Left hindlimb (tissue), 1 donor: Measurements from ENCODE around the gene MEF2D.

Source experiments
- DNase-seq: peaks from one replicate; pipeline ENCODE4 v3.0.0-alpha.2; 2018

Gene MEF2D

DNA sequence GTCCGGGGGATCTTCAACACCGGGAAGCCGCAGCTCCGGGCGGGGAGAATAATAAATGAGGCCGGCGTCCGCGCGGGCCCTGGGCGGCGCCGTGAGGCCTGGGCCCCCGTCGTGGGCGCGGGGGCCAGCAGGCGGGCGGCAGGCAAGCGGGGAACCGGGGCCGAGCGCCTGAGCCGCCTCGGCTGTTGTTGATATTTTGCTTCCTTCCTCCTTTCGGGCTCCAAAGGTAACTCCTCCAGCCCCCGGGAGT, at the start of gene MEF2D:
Gene MEF2D (minus strand): TSS at position 233 of the 250 bp plus-strand sequence. CDS start 17,483 bp downstream, outside the sequence.
- no peak for DNase-seq

DNA sequence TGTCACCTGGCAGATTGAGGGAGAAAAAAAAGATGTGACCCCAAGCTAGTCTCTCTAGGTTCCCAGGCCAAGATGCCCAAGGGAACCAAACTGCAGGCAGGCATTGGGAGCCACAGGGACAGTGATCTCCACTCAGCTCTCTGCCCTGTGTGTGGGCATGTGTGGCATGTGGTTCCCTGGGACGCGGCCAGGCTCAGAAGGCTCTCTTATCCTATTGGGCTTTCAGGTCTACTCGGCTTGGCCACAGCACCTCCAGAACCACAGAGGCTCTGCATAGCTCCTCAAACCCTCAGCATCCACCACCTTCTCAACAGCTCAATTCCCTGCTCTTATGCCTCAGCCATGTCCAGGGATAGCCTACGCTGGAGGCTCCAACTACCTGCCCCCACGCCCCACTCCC, 49.8 kb upstream of the MEF2D start:
- no peak for DNase-seq

DNA sequence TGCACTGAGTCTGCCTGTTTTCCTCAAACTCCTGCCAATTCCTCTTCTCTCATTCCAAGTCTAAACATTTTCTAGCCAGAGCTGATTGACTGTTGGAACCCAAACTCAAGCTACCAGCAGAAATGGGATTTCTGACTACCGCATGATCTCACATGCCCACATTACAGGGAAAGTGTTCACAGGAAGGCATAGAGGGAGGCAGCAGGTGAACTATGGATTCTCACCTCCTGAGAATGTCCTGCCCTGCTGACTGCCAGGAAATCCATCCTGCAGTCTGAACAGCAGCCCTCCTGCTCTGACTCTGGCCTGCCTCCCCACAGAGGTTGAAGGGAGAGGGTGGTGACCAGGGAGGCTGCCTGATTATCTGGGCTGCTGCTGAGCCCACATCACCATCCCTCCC, 49.3 kb upstream of the MEF2D start:
- no peak for DNase-seq

DNA sequence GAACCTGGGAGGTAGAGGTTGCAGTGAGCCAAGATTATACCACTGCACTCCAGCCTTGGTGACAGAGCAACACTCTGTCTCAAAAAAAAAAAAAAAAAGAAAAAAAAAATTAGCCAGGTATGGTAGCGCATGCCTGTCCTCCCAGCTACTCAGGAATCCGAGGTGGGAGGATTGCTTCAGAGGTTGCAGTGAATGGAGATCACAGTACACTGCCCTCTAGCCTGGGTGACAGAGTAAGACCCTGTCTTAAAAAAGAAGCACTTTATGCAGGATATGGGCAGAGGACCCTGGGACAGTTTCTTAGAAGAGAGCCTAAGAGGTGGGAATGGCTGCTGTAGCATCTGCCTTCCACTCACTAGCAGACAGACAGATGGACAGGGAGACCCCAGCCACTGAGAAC, 48.8 kb upstream of the MEF2D start:
- no peak for DNase-seq

DNA sequence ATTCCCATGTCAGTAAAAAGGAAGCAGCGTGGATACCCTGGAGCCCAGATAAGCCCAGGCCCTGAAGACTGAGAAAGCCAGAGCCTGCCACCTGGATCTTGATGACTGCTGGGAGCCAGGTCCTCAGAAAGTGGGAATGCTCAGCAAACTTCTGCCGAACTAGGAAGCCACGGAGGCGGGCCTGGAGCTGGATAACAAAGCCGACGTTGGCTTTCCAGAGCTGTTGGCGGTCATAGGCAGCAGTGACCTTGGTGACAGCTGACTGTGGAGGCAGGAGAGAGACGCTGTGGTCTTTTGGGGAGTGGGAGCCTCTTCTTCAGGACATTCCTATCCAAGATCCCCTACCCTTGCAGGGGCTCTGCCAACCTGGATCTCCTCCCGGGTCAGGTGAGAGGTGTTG, 47.4 kb upstream of the MEF2D start:
- no peak for DNase-seq

DNA sequence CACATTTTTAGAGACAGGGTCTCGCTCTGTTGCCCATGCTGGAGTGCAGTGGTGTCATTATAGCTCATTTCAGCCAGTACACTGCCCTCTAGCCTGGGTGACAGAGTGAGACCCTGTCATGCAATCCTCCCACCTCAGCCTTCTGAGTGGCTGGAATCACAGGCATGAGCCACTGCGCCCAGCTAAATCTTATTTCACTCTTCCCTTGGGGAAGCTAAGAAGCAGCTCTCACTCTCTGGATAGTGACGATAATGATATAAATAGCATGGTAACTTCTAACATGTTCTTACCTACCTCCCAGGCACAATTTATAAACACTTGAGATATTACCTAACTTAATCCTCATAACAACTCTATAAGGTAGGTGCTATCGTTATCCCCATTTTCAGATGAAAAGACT, 46.9 kb upstream of the MEF2D start:
- DNase-seq: no peak

DNA sequence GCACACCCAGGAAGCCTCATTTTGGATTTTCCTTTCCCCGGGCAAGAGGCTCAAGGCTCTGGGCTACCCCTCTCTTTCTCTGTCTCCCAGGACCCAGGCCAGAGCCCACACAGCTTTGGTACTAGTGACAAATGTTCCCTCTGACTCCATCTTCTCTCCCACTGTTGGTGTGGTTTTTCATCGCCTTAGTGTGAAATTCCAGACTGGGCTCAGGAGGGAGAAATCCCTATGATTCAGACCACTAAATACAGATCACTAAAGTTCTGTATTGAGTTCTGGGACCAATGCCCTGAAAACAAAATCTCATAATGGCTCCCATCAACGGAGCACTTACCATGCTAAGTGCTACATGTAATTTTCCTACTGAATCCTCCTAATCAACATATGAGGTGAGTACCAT, 45.7 kb upstream of the MEF2D start:
- no peak for DNase-seq

DNA sequence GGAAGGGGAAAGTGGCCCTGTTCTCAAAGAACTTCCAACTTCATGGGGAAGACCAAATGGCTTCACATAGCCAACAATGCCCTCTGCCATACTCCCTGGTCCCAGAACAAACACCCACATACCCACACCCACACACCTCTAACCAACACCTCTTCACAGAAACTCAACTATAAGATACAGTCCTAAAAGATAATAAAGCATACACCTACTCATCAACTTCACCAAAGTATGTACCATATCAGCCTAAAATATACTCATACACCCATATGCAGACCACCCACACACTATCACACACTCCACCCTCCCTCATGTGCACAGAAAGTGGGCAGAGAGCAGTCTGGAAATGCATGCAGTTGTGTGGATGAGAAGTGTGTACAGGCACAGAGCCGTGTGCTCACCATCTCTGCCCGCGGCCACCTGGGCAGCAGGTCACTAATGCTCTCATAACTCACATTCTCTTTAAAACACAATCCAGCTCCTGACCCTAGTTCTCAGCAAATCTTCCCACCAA, 44.1 kb upstream of the MEF2D start:
- DNase-seq: no peak

DNA sequence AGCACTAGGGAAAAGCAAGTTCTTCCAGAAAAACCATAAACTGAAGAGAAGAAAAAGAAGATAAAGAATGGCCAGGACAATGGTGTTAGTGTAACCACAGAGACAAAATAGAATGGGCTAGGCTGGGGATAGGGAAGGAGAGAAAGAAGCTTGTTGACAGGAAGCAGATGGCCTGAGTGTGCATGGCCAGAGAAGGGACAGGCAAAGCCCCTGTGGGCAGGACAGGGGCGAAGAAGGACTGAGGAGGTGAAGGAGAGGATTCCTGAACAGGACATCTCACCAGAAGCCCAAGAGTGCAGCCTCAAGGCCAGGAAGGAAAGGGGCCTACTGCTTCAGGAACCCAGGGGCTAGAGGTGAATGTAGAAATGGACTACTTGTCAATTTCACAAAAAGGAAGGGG, 42.5 kb upstream of the MEF2D start:
- DNase-seq: no peak

DNA sequence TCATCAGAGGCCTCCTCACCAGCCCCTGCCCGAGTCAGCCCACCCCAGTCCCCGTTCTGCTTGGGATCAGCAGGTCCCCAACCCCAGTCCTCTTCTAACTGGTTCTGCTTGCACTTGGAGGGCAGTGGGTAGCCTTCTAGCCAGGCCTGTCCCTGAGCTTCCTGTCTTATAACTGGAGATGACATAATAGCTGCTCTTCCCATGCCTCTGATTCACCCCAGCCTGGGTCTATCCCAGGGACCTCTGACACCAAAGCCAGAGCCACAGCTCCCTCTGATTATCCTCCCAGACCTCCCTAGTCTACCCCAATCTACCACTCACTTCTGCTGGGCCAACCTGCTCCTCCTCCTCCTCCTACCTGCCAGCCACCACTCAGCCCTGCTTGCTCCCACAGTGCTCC, 40.4 kb upstream of the MEF2D start:
- DNase-seq: no peak

DNA sequence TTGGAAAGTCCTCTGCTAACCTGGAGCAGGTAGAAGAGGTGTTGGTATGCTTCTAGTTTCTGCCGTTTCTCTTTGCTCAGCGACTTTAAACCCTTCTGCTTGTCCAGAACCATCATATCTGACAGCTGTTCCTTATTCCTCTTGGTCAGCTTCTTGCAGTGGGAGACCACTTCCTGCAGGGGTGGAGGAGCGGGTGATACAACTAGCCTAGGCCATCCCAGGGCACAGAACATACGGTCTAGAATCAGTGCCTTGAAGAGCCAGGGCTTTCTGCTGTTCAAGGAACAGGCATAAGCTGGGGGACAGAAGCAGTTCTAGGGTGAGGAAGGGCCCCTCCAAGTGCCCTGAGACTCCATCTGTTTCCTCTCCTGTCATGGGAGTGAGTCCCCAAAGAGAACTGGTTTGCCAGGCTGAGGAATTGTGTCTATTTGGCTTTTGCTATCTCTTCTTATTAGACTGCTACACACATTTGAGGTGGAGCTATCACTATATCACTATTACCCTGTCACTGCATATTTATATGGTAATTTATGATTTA, 39.3 kb upstream of the MEF2D start:
- no peak for DNase-seq

DNA sequence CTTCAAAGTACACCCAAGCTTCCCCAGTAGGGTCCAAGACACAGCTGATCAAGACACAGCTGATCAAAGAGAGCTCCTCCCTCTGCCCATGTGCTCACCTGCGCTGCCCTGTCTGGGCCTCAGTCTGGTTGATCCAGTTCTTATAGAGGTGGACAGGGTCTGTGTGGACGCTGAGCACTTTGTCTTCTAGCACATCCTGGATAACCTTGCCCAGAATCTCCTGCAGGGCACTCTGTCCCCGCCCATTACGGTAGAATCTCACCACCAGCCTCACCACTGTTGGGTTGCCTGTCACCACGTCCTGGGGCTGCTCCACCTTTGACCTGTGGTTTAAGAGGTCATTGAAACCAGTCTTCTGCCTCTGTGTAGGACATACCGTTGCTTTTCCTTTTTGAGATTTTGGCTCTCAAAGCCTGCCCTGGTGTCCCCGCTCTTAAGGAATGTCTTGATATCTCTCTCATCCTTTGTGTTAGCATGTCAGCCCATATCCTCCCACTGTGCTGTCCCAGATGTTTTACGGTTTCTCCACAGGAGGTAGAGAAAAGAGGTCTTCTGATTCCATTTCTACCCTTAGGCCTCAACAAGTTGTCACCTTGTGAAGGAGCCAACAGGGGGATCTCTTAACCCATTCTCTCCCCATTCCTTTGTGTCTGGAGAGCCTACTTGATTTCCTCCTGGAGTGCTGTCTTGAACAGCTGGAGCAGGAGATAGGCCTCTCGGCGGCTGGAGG, 38.3 kb upstream of the MEF2D start:
- no peak for DNase-seq

DNA sequence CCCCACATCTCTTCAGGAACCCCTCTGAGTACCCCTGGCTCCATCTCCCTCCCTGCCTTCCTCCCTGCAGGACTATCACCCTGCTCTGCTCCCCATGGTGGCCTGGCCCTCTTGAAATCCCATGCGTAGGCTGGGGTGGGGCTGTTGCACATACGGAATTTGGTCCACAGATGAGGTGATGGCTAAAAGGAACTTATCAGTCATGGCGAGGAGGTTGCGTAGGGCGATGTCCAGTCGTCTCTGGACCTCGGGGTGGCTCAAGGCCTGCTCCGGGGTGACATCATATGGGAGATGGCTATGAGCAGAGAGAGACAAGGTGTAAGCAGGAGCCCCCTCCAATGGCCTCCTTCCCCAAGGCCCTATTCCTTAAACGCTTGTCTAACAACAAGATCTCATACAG, 36.5 kb upstream of the MEF2D start:
- no peak for DNase-seq

DNA sequence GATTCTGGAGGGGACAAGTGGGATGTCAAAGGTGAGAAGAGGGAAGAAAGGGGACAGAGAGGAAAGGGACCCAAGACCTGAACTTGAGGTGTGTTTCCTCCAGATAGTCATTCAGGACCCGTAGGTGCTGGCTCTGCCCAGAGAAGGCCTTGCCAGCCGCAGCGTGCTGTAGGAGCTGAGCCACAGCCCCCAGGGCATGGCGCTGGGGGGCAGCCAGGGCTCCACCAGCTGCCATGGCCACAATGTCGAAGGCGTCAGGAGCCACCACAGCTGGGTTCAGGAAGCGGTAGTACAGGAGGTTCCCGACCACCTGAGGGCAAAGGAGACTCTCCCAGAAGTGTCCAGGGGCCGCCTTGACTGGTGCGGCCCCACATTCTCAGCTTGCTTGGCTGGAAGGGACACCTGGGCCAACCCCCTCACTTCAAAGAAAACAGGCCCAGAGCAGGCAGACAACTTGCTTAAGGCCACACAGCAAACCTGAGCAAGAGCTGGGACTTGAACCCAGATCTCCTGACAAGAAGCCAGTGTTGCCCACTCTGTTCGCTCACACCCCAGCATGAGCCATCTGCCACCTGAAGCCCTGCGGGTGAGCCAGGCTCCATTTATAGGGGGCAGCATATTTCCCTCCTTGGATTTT, 34.0 kb upstream of the MEF2D start:
- no peak for DNase-seq

DNA sequence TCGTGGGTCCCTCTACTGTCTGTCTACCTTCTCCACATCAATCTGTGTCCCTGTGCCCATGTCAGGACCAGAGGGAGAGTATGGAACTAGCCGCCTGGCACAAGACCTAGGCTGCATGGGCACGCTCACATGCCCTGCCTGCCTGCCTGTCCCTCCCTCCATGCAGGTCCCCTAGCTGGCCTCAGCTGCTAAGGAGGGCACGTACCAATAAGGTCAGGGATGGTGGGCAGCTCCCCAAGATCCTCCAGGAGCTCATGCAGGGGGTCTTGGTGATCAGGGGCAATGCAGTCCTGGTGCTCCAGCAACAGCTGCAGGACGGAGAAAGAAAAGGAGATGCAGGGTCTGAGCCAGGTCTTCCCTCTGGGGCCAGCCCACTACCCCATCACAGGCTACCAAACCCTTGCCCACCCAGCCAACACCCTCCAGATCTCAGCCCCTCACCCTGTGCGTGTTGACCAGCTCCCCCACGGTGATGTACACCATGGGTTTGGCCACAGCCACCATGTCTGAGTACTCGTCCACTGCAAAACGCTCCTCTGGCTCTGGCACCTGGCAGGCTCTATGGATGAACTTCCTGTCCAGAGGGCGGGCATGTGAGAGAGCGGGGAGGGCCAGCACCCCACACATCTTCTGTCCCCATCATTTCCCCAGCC, 33.1 kb upstream of the MEF2D start:
- DNase-seq: no peak

DNA sequence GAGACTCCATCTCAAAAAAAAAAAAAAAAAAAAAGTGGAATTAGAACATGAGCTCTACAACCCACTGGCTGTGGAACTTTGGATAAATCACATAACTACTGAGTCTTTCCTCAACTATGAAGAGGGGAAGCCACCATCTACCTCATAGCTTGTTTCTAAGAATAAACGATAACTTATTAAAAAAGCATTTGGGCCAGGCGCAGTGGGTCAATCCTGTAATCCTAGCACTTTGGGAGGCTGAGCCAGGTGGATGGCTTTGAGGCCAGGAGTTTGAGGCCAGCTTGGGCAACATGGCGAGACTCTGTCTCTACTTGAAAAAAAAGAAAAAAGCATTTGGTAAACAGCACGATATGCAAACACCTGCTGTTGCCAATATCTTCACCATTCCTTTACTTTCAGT, 31.8 kb upstream of the MEF2D start:
- no peak for DNase-seq

DNA sequence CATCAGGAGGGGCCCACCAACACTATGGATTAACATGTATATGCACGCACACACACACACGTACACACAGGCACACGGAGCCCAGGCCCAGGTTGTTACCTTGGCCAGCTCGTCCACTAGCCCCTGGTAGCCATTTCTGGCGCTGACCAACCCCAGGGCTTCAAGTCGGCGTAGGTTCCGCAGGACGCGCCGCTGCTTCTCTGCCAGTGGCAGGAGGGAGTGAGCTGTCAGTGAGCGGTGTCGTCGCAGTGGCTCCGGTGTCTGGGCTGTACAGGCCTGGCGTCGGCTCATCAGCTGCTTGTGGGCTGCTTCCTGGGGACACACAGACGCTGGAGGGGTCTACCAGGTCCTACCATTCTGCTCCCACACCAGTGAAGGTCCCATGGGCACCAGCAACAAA, 29.4 kb upstream of the MEF2D start:
- no peak for DNase-seq

DNA sequence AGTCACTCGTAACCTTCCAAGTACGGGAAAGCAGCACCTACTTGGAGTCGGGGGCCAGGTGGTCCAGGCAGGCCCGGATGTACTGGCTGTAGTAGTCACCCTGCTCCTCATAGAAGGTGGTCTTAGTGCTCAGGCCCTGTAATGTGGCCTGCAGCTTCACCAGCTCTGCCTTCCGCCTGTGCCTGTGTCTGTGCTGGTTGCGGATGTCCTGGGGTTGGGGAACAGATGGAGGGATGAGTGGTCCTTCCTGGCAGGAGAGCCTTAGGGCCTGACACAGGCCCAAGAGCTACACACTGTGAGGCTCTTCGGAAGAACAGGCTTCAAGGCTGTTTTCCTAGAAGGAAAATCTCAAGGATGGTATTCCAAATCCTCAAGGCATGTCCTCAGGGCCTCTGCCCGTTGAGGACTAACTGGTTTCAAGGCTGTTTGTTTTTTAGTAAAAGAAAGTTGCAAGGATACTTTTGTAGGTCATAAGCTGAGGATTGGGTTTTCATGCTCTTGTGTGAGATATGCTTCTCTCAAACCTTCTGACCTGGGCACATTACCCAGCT, 28.4 kb upstream of the MEF2D start:
- DNase-seq: no peak

DNA sequence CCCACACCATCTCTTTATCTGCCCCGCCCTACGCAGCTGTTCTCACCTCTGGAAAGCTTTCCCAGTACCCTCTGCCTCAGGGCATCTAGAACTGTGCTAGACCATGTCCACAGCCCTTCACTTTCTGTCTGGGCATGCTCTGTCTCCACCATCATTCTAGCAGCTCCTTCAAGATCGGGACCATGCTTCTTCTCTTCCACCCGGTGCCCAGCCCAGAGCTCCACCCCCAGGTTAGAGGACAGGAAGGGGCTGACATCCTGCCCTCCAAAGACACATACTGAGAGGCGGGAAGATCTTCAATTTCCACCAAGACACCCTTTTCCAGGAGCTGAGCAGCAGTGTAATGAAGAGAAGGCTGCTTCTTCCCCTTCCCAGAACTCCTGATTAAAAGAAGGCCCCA, 27.7 kb upstream of the MEF2D start:
- no peak for DNase-seq

DNA sequence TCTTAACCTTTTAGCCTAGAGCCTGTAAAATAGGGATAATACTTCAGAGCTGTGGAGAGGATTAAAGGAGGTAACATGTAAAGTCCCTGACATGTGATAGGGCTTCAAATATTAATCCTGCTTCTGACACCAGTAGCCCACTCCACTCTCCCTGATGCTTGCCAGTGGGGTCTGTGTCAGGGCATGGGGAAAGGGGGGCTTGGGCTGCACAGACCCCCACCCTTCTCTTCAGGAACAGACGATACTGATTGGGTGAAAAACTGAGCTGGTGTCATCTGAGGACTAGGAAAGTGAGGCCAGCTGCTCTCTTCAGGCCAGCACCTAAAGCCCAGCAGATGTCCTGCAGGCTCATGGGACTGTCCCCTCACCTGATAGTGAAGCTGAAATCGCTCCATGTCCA, 27.0 kb upstream of the MEF2D start:
- DNase-seq: no peak

DNA sequence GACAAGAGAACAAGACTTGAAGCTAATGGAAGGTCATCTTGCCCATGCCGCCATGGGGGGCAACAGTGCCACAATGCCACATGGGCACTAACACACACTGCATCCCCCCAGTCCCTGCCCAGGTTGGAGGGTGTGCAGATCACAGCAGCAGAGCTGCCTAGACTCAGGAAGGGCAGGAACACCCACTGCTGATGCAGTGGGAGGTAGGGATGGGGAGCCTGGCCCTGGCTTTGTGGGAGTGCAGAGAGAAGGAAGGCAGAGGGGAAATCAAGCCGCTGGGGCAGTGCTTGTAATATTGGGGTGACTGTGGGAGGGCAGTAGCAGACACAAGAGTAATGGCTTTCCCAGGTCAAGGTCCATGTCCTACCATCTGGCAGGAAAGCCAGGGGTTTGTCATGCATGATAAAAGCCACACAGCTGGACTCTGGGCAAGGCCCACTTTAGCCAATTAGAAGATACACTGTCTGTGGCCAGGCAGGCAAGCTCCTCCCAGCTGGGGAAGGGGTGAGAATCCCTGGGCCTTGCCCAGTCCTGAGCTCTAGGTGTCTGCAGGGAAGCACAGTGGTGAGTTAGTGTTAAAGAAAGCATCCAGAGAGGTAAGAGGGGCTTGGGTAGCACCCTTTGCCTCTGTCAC, 25.4 kb upstream of the MEF2D start:
- no peak for DNase-seq

DNA sequence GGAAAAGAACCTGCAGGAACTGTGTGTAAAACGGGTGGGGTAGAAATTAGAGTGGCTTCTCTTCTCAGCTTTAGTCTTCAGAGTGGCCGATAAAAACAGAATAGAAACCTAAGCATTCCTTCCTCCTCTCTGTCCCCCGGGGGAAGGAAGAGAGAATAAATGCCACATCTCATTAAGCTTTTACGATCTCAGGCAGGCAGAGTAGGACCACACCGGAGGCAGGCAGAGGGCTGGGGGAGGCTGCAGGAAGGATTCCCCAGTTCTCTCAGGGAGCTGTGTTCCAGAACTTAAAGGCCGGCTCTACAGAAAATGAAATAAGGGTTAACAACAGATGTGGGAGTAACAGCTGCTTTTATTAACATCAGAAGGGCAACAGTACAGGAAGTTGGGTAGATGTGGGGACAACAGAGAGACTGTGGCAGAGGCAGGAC, 24.5 kb upstream of the MEF2D start:
- DNase-seq: no peak

DNA sequence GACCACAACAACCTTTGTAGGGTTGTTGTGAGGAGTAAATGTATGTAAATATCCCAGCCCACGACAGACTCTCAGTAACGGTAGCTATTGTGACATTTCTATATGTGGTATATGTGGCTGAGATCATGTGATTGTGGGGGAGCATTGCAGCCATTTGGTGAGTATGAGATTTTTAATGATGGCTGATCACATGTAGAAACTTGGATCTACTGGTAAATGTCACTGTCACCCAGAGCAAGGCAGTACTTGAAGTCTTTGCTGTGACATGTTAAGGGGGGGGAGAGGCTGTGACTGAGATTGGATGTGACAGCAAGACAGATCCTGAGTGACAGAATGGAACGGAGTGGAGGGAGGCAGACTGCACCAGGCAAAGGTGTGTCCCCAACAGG, 23.9 kb upstream of the MEF2D start:
- DNase-seq: no peak
